HCT116 (cell line): Measurements from ENCODE around the gene SIRPB1.

Source experiments
- EZH2phosphoT487 ChIP-seq: fragments of 200-600 bp; IDR thresholded peaks from 2 replicates; pipeline ENCODE4 v1.6.1; 2018; ENCODE audit warnings: antibody characterized with exemption, borderline replicate concordance
- POLR2A ChIP-seq: IDR thresholded peaks from 2 replicates; pipeline ENCODE4 v1.7.0; 2011; ENCODE audit warnings: borderline replicate concordance; ENCODE audit not compliant: insufficient read depth, insufficient read length; ENCODE audit errors: extremely low read depth
- ZFX ChIP-seq: fragments of 450-650 bp; IDR thresholded peaks from 2 replicates; pipeline ENCODE4 v1.6.1; 2017
- TF ChIP-seq, protein P1 (sequence below), 3 experiments: fragments of 200-600 bp in 1 of 3; sonication (generic) in 1 of 3; IDR thresholded peaks in 2 of 3; conservative IDR thresholded peaks in 1 of 3; 2 replicates each; pipeline ENCODE4 v1.5.1; 2012 to 2017; ENCODE audit warnings: low read depth in 2 of 3, low read length in 2 of 3, antibody characterized with exemption in 1 of 3, borderline replicate concordance in 1 of 3, control low read depth in 1 of 3, mild to moderate bottlenecking in 1 of 3, mixed read lengths in 1 of 3, mixed run types in 1 of 3, moderate library complexity in 1 of 3; ENCODE audit not compliant: insufficient read depth in 1 of 3

DNA sequence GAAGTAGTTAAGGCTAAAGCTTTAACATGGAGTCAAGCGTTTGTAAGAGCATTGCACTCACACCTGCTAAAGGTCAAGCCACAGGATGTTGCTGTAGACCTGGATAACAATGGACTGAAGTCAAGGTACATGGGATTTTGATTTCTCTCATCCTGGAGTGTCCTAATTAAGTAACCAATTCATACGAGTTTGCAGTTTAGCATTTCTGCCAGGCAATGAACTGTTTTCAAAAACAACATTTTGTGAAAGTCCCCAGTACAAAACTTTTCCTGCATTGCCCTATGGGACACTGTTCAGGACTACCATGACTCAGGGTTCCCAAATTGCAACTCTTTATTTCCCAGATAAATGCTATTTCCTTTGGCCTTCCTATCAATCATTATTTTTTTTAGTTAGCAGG is 17.4 kb upstream of the SIRPB1 start:
- TF ChIP-seq, protein P1, sequence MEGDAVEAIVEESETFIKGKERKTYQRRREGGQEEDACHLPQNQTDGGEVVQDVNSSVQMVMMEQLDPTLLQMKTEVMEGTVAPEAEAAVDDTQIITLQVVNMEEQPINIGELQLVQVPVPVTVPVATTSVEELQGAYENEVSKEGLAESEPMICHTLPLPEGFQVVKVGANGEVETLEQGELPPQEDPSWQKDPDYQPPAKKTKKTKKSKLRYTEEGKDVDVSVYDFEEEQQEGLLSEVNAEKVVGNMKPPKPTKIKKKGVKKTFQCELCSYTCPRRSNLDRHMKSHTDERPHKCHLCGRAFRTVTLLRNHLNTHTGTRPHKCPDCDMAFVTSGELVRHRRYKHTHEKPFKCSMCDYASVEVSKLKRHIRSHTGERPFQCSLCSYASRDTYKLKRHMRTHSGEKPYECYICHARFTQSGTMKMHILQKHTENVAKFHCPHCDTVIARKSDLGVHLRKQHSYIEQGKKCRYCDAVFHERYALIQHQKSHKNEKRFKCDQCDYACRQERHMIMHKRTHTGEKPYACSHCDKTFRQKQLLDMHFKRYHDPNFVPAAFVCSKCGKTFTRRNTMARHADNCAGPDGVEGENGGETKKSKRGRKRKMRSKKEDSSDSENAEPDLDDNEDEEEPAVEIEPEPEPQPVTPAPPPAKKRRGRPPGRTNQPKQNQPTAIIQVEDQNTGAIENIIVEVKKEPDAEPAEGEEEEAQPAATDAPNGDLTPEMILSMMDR (IDR thresholded peaks at IDR 0.05 in 2 of 3, conservative IDR thresholded peaks at IDR 0.05 in 1 of 3; ENCODE audit: borderline replicate concordance in 1 of 3, insufficient read depth in 1 of 3, low read depth in 2 of 3, low read length in 2 of 3): no peak
- no peak for TF ChIP-seq EZH2phosphoT487
- TF ChIP-seq POLR2A: no peak
- TF ChIP-seq ZFX: no peak
